OCI-LY7 (cell line): ENCODE data around the gene LRRC10B. TPM values are rescaled to one million over a fixed set of nuclear protein-coding genes. Genes with fewer than 3 reads are reported as not detected.
A peak's percentile ranks its signal among the peaks of the same experiment; 100 is the strongest.

ENCODE experiments used
- BruUV-seq: library from RNA; stranded (reverse); fragments of 400-500 nt; replicated peaks from 2 replicates; lab custom pipeline; 2021; lab: Mats Ljungman, UMichigan
- CTCF ChIA-PET: fragments of 300-600 bp; sonication (Branson Sonifier 250); formaldehyde crosslinking; loops from one replicate; lab custom pipeline; 2022; ENCODE audit warnings: antibody characterized with exemption; ENCODE audit not compliant: unreplicated experiment; lab: Charles Lee
- POLR2A ChIA-PET: fragments of 300-600 bp; sonication (Branson Sonifier 250); formaldehyde crosslinking; loops from one replicate; lab custom pipeline; 2022; ENCODE audit warnings: antibody characterized with exemption; lab: Charles Lee
- DNase-seq: peaks from one replicate; pipeline ENCODE4 v3.0.0-alpha.2; 2015; ENCODE audit warnings: low spot score
- H2AFZ ChIP-seq: fragments of 200-600 bp; sonication (generic), shearing (Covaris generic); 2 replicates; pipeline ENCODE4 v1.6.1; 2014; ENCODE audit warnings: mild to moderate bottlenecking, antibody characterized with exemption, low read length, moderate library complexity
- H3K27ac ChIP-seq: fragments of 200-600 bp; sonication (generic); 2 replicates; pipeline ENCODE4 v1.5.1; 2014; ENCODE audit warnings: mixed run types, low read depth, mild to moderate bottlenecking, moderate library complexity, low read length, inconsistent platforms; ENCODE audit not compliant: poor library complexity, severe bottlenecking
- H3K36me3 ChIP-seq: fragments of 200-600 bp; sonication (generic); 2 replicates; pipeline ENCODE4 v1.6.1; 2014; ENCODE audit warnings: mild to moderate bottlenecking, antibody characterized with exemption, low read length, moderate library complexity, mixed read lengths; ENCODE audit not compliant: insufficient read depth
- H3K4me1 ChIP-seq: fragments of 200-600 bp; sonication (generic); 2 replicates; pipeline ENCODE4 v1.5.1; 2014; ENCODE audit warnings: mild to moderate bottlenecking, low read length; ENCODE audit not compliant: insufficient read depth, poor library complexity, severe bottlenecking
- H3K4me2 ChIP-seq: fragments of 200-600 bp; sonication (generic); 2 replicates; pipeline ENCODE4 v1.6.1; 2014; ENCODE audit warnings: mild to moderate bottlenecking, low read length
- H3K4me3 ChIP-seq: fragments of 200-600 bp; sonication (generic); 2 replicates; pipeline ENCODE4 v1.5.1; 2014; ENCODE audit warnings: mild to moderate bottlenecking, low read depth, low read length; ENCODE audit not compliant: poor library complexity, severe bottlenecking
- H3K79me2 ChIP-seq: fragments of 200-600 bp; sonication (generic); 2 replicates; pipeline ENCODE4 v1.6.1; 2016; ENCODE audit warnings: low read depth, mild to moderate bottlenecking, low read length, moderate library complexity, mixed read lengths; ENCODE audit not compliant: insufficient read depth
- H3K9me2 ChIP-seq: fragments of 200-600 bp; sonication (generic); 2 replicates; pipeline ENCODE4 v1.6.1; 2016; ENCODE audit warnings: mild to moderate bottlenecking, low read length, mixed read lengths; ENCODE audit not compliant: insufficient read depth
- H3K9me3 ChIP-seq: fragments of 200-600 bp; sonication (generic); 2 replicates; pipeline ENCODE4 v1.6.1; 2014; ENCODE audit warnings: mild to moderate bottlenecking, mixed run types, low read length, mixed read lengths
- H4K20me1 ChIP-seq: fragments of 200-600 bp; sonication (generic); 2 replicates; pipeline ENCODE4 v1.6.1; 2014; ENCODE audit warnings: mild to moderate bottlenecking, antibody characterized with exemption, low read length, moderate library complexity, mixed read lengths; ENCODE audit not compliant: insufficient read depth
- EZH2phosphoT487 ChIP-seq: fragments of 200-600 bp; sonication (generic); IDR thresholded peaks from 2 replicates; pipeline ENCODE4 v1.6.1; 2018; ENCODE audit warnings: low read depth, borderline replicate concordance, mild to moderate bottlenecking, mixed run types, antibody characterized with exemption, low read length, moderate library complexity, mixed read lengths
- intact Hi-C: fragments of 100-400 bp; cut with micrococcal nuclease; formaldehyde crosslinking; loops from one replicate; pipeline ENCODE4 v1.10.0; 2022; ENCODE audit not compliant: unreplicated experiment
- total RNA-seq, 2 experiments: library from RNA; depleted of rRNA in 1 of 2; stranded (reverse); fragments of >200 nt in 1 of 2; shearing (Covaris generic) in 1 of 2; gene quantifications; 2 replicates each; pipeline ENCODE4 v1.2.3, GENCODE V29; 2014 to 2022
- TF ChIP-seq, protein P1 (sequence below): fragments of 200-600 bp; sonication (generic); conservative IDR thresholded peaks from 2 replicates; pipeline ENCODE4 v1.5.1; 2014; ENCODE audit warnings: mild to moderate bottlenecking, antibody characterized with exemption, low read length, moderate library complexity, mixed read lengths

The LRRC10B gene
- total RNA-seq, 2 experiments from 2014 or later: not detected

DNA sequence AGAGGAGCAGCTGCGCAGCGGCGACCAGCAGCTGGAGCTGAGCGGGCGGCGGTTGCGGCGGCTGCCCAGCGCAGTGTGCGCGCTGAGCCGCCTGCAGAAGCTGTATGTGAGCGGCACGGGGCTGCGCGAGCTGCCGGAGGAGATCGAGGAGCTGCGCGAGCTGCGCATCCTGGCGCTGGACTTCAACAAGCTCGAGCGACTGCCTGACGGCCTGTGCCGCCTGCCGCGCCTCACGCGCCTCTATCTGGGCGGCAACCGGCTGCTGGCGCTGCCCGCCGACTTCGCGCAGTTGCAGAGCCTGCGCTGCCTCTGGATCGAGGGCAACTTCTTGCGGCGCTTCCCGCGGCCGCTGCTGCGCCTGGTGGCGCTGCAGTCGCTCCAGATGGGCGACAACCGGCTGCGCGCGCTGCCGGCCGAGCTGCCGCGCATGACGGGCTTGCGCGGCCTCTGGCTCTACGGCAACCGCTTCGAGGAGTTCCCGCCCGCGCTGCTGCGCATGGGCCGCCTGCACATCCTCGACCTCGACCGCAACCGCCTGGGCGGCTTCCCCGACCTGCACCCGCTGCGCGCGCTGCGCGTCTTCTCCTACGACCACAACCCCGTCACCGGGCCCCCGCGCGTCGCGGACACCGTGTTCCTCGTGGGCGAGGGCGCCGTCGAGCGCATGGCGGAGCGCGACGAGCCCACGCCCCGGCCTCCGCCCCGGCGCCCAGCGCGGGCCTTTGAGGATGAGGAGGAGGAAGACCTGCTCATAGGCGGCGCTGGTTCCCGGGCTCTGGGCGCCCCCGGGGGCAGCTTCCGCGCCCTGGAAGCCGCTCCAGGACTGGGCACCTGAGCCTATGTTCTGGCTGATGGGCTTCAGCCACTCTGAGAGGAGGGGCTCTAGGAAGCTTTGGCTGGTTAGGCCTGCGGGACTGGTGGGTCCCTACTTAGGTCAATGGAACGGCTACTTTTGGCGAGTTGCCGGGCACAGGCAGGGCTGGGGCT, 787 bp downstream of the LRRC10B start:
- no peak for DNase-seq
- no peak overlapping the region for H3K27ac ChIP-seq
- H3K9me2 ChIP-seq: no peaks in the 10 kb centered on the region
- TF ChIP-seq EZH2phosphoT487: no peak
- TF ChIP-seq, protein P1, sequence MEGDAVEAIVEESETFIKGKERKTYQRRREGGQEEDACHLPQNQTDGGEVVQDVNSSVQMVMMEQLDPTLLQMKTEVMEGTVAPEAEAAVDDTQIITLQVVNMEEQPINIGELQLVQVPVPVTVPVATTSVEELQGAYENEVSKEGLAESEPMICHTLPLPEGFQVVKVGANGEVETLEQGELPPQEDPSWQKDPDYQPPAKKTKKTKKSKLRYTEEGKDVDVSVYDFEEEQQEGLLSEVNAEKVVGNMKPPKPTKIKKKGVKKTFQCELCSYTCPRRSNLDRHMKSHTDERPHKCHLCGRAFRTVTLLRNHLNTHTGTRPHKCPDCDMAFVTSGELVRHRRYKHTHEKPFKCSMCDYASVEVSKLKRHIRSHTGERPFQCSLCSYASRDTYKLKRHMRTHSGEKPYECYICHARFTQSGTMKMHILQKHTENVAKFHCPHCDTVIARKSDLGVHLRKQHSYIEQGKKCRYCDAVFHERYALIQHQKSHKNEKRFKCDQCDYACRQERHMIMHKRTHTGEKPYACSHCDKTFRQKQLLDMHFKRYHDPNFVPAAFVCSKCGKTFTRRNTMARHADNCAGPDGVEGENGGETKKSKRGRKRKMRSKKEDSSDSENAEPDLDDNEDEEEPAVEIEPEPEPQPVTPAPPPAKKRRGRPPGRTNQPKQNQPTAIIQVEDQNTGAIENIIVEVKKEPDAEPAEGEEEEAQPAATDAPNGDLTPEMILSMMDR: 0 out of 2 replicates have a peak, but pooled peaks have one; percentile 27
- no peak overlapping the region for H3K4me2 ChIP-seq
- intact Hi-C loops: no loop called here
- no peaks in the 10 kb centered on the region for H3K36me3 ChIP-seq
- ChIA-PET POLR2A (no interaction called here), CTCF (no interaction called here)
- H2AFZ ChIP-seq: no peak overlapping the region
- H3K79me2 ChIP-seq: no peaks in the 10 kb centered on the region
- no peaks in the 10 kb centered on the region for H3K4me1 ChIP-seq
- no peaks in the 10 kb centered on the region for H4K20me1 ChIP-seq
- no peak overlapping the region for H3K4me3 ChIP-seq
- H3K9me3 ChIP-seq: no peaks in the 10 kb centered on the region
- BruUV-seq: no TSS peak

- no peaks in the 10 kb centered on the region for H3K4me1 ChIP-seq
- no peaks in the 10 kb centered on the region for H4K20me1 ChIP-seq
- H3K4me2 ChIP-seq: no peak overlapping the region
- H3K79me2 ChIP-seq: no peaks in the 10 kb centered on the region
- intact Hi-C loops: no loop called here
- H3K36me3 ChIP-seq: no peaks in the 10 kb centered on the region
- no peaks in the 10 kb centered on the region for H3K9me3 ChIP-seq
- H3K4me3 ChIP-seq: no peak overlapping the region
- H3K9me2 ChIP-seq: no peaks in the 10 kb centered on the region
- CTCF ChIA-PET: interaction anchor here (0.6 kb wide), 1 partner anchor 10 kb away, joined by 3 read pairs; no protein-coding TSS in a partner anchor
- POLR2A ChIA-PET: no interaction called here
- BruUV-seq: no TSS peak
- TF ChIP-seq EZH2phosphoT487: no peak
- TF ChIP-seq, protein P1: no peak
- DNase-seq: no peak
- H3K27ac ChIP-seq: no peak overlapping the region
- no peak overlapping the region for H2AFZ ChIP-seq
Measured at GRCh38 chr11:61510166-61510919, 1.8 kb downstream of the LRRC10B start.
